Mesothelial cell of epicardium (in vitro differentiated cells): Measurements from ENCODE around the gene ANGEL1. TPM values are rescaled to one million over a fixed set of nuclear protein-coding genes. Genes with fewer than 3 reads are reported as not detected.
A peak's percentile ranks its signal among the peaks of the same experiment; 100 is the strongest.

Experiments used
- DNase-seq, 2 experiments: peaks; one replicate each; pipeline ENCODE4 v3.0.0; 2021; ENCODE audit warnings: low spot score in 2 of 2; ENCODE audit not compliant: unreplicated experiment in 2 of 2
- H3K27ac Mint-ChIP-seq: 2 replicates; pipeline ENCODE4 v1.8.0; 2021; ENCODE audit warnings: mixed read lengths
- H3K27me3 Mint-ChIP-seq: 2 replicates; pipeline ENCODE4 v1.8.0; 2021; ENCODE audit warnings: low read depth, mixed read lengths
- H3K36me3 Mint-ChIP-seq: 2 replicates; pipeline ENCODE4 v1.8.0; 2021; ENCODE audit warnings: mixed read lengths
- H3K4me1 Mint-ChIP-seq: 2 replicates; pipeline ENCODE4 v1.8.0; 2021; ENCODE audit warnings: mixed read lengths
- H3K4me3 Mint-ChIP-seq: 2 replicates; pipeline ENCODE4 v1.8.0; 2021; ENCODE audit warnings: mild to moderate bottlenecking, moderate library complexity, mixed read lengths
- H3K9me3 Mint-ChIP-seq: 2 replicates; pipeline ENCODE4 v1.8.0; 2021; ENCODE audit warnings: mixed read lengths
- CTCF ChIP-seq: fragments of 200-600 bp; sonication (generic); IDR thresholded peaks from one replicate; pipeline ENCODE4 v1.5.0; 2021; ENCODE audit warnings: antibody characterized with exemption; ENCODE audit not compliant: unreplicated experiment
- total RNA-seq: library from RNA; stranded (reverse); gene quantifications from 3 replicates; pipeline ENCODE4 v1.2.1, GENCODE V29; 2021

The ANGEL1 gene
- total RNA-seq: 36.3 to 39.9 TPM (median 39.4 TPM) in 3 replicates

- peak within 1 kb of the TSS; percentile 94 for H3K27ac Mint-ChIP-seq
- DNase-seq: peak; percentile 87 to 94
- peak within 1 kb of the TSS; percentile 90 for H3K4me3 Mint-ChIP-seq
- peaks cover 4% of the 10 kb centered on the region for H3K36me3 Mint-ChIP-seq
- H3K4me1 Mint-ChIP-seq: peaks cover 28% of the 10 kb centered on the region
- TF ChIP-seq CTCF: no peak
- H3K9me3 Mint-ChIP-seq: no peaks in the 10 kb centered on the region
- H3K27me3 Mint-ChIP-seq: no peaks in the 10 kb centered on the region
These were observed at the start of gene ANGEL1 for GRCh38 chr14:76812422-76813383. Gene ANGEL1 (minus strand): TSS chr14:76812882. CDS start chr14:76812827, 55 bp downstream.

GRCh38 chr14:76861574-76862255 is 49.0 kb upstream of the ANGEL1 start:
- peaks cover 5% of the 10 kb centered on the region for H3K4me1 Mint-ChIP-seq
- DNase-seq: no peak
- no peak for TF ChIP-seq CTCF
- H3K27ac Mint-ChIP-seq: no peak overlapping the region
- no peaks in the 10 kb centered on the region for H3K9me3 Mint-ChIP-seq
- H3K27me3 Mint-ChIP-seq: peaks cover 21% of the 10 kb centered on the region
- H3K4me3 Mint-ChIP-seq: no peak overlapping the region
- H3K36me3 Mint-ChIP-seq: no peaks in the 10 kb centered on the region

- peaks cover 49% of the 10 kb centered on the region for H3K27me3 Mint-ChIP-seq
- no peaks in the 10 kb centered on the region for H3K4me1 Mint-ChIP-seq
- no peak overlapping the region for H3K27ac Mint-ChIP-seq
- H3K4me3 Mint-ChIP-seq: no peak overlapping the region
- no peak for DNase-seq
- TF ChIP-seq CTCF: no peak
- no peaks in the 10 kb centered on the region for H3K9me3 Mint-ChIP-seq
- H3K36me3 Mint-ChIP-seq: no peaks in the 10 kb centered on the region
These were observed 44.1 kb upstream of the ANGEL1 start for GRCh38 chr14:76856769-76857168.

GRCh38 chr14:76855066-76855465 is 42.4 kb upstream of the ANGEL1 start:
- Mint-ChIP-seq H3K9me3 (no peaks in the 10 kb centered on the region), H3K4me1 (no peaks in the 10 kb centered on the region), H3K27ac (no peak overlapping the region), H3K27me3 (peaks cover 45% of the 10 kb centered on the region), H3K36me3 (no peaks in the 10 kb centered on the region), H3K4me3 (no peak overlapping the region)
- DNase-seq: no peak
- TF ChIP-seq CTCF: no peak

GRCh38 chr14:76848879-76849278 is 36.2 kb upstream of the ANGEL1 start:
- no peak for DNase-seq
- no peaks in the 10 kb centered on the region for H3K36me3 Mint-ChIP-seq
- H3K27ac Mint-ChIP-seq: no peak overlapping the region
- no peaks in the 10 kb centered on the region for H3K9me3 Mint-ChIP-seq
- TF ChIP-seq CTCF: no peak
- no peaks in the 10 kb centered on the region for H3K4me1 Mint-ChIP-seq
- no peak overlapping the region for H3K4me3 Mint-ChIP-seq
- peaks cover 30% of the 10 kb centered on the region for H3K27me3 Mint-ChIP-seq
